GM06990 (cell line): ENCODE data around the gene BICD1.

Experiments used
- DNase-seq: peaks from one replicate; pipeline ENCODE4 v3.0.0-alpha.2; 2011; ENCODE audit not compliant: insufficient read length; ENCODE audit errors: extremely low read depth
- H3K27me3 ChIP-seq: replicated peaks from 2 replicates; pipeline ENCODE4 v1.6.0; 2011; ENCODE audit warnings: low read length; ENCODE audit not compliant: control insufficient read depth, insufficient read depth
- H3K36me3 ChIP-seq: 2 replicates; pipeline ENCODE4 v1.5.1; 2011; ENCODE audit warnings: low read length; ENCODE audit not compliant: control insufficient read depth, insufficient read depth
- H3K4me3 ChIP-seq: replicated peaks from 2 replicates; pipeline ENCODE4 v1.5.1; 2011; ENCODE audit warnings: low read depth, mild to moderate bottlenecking, control low read depth, low read length
- TF ChIP-seq, protein P1 (sequence below): IDR thresholded peaks from 2 replicates; pipeline ENCODE4 v1.5.1; 2011; ENCODE audit warnings: low read length, control low read depth, mild to moderate bottlenecking, inconsistent platforms; ENCODE audit not compliant: insufficient read depth, poor library complexity, severe bottlenecking

BICD1 gene

DNA sequence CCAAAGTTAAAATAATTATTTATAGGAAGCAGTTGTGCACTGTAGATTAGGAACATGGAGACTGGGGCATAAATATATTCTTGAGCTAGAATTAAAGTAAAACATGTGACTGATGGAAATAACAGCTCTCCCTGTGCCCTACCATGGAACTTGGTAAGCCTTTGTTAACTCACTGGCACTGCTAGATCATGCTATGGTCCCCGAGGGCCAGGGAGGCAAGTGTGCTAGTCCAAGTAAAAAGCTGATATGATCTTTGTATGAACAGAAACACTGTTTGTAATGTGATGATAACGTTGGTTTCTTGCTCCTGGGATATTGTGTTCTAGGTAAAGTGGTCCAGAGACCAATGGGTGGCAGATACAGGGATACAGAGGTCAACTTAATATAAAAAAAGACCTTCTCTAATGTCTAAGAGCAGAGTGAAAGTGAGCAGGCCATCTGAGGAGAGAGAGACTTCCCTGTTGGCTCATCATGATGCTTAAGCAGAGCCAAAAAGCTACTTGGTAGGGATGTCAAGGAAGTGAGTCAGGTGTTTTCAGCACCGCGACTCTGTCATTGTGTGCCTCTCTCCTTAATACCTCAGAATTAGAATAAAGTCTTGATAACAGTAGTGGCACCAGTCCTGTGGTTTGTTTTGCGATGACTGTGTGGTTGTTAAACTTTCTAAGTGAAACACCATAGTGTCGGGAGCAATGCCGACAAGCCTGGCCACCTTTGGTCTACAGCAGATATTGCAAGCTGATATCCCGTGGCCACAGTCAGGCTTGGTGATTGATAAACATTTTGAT lies 27.6 kb downstream of the BICD1 start:
- peak; percentile 64 for DNase-seq
- Histone ChIP-seq H3K27me3 (no peaks in the 10 kb centered on the region), H3K36me3 (no peaks in the 10 kb centered on the region), H3K4me3 (no peak overlapping the region; the same call in 1 of the 2 replicates)
- TF ChIP-seq, protein P1, sequence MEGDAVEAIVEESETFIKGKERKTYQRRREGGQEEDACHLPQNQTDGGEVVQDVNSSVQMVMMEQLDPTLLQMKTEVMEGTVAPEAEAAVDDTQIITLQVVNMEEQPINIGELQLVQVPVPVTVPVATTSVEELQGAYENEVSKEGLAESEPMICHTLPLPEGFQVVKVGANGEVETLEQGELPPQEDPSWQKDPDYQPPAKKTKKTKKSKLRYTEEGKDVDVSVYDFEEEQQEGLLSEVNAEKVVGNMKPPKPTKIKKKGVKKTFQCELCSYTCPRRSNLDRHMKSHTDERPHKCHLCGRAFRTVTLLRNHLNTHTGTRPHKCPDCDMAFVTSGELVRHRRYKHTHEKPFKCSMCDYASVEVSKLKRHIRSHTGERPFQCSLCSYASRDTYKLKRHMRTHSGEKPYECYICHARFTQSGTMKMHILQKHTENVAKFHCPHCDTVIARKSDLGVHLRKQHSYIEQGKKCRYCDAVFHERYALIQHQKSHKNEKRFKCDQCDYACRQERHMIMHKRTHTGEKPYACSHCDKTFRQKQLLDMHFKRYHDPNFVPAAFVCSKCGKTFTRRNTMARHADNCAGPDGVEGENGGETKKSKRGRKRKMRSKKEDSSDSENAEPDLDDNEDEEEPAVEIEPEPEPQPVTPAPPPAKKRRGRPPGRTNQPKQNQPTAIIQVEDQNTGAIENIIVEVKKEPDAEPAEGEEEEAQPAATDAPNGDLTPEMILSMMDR, result peak; percentile 24

DNA sequence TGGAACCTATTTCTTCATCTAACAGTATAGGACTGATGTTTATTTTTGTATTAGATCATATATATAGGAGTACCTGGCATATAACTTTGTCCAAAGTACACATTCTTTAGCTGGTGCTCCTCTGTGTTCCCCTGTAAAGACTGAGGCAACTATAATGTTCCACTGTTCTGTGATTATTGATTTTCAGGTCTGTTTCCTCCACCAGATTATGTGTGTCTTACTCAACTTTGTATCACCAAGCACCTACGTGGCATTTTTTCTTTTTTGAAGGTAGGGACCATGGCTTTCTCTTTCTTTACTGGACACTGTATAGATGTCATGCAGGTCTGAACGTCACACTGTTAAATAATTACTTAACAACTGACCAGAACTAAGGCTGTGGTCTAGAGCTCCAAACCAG lies 29.3 kb downstream of the BICD1 start:
- no peak for DNase-seq
- Histone ChIP-seq H3K27me3 (no peaks in the 10 kb centered on the region), H3K4me3 (no peak overlapping the region), H3K36me3 (no peaks in the 10 kb centered on the region)
- TF ChIP-seq, protein P1, result no peak

DNA sequence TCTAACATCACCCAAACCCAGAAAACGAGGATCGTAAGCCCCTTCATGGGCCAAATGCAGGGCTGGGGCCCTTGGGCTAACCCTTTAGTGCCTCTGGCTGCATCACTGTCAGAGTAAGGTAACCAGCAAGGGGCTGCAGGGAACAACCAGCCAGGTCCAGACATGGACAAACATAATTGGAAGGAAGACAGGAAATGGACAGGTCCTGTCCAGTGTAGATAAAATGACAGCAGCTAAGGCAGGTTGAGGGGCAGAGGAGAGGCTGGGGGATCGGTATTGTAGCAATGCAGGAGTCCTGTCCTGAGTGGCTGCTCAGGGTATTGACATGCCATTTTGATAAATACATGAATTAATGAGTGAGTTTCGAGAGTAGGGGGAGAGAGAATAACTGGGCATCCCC lies 29.8 kb downstream of the BICD1 start:
- Histone ChIP-seq H3K4me3 (no peak overlapping the region), H3K27me3 (no peaks in the 10 kb centered on the region), H3K36me3 (no peaks in the 10 kb centered on the region)
- TF ChIP-seq, protein P1, result no peak
- DNase-seq, result no peak

DNA sequence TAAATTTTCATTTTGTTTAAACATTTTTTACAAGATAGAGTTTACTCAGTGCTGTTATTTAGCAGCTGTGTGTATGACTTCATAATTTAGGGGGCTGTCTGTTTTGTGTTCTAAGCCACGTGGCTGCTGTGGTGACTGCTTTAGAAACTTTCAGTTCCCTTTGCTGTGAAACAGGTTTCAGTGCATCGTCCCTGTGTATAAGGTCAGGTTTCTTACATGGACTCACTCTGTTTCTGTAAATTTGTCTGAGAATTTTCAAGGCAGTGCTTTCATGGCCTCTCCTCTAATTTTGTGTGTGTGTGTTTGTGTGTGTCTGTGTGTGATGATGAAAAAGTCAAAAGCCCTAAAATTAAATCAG lies 32.4 kb downstream of the BICD1 start:
- peak overlapping the region; percentile 56 for H3K4me3 ChIP-seq
- TF ChIP-seq, protein P1, result no peak
- H3K36me3 ChIP-seq, result no peaks in the 10 kb centered on the region
- no peak for DNase-seq
- H3K27me3 ChIP-seq, result no peaks in the 10 kb centered on the region

DNA sequence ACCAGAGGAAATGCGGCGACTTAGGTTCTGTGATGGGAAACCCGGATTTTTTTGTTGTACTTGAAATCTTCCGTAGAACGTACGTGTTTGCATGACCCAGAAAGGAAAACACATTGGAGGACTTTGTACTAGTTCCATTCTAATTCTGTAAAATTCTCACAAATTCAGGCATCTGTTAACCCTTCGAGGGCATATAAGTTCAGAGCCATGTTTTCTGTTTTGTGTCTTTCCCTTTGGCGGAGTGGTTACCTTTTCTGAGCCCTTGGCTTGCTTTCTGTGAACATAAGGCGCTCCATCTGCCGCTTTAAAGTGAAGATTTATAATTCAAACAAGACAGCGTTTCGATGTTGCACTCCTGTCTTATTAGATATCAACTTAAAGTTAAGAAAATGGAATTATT lies 34.2 kb downstream of the BICD1 start:
- no peak for DNase-seq
- Histone ChIP-seq H3K27me3 (no peaks in the 10 kb centered on the region), H3K36me3 (no peaks in the 10 kb centered on the region), H3K4me3 (no peak overlapping the region)
- TF ChIP-seq, protein P1, result no peak
